HG03060 (cell line): ENCODE measurements around the gene WDR82.
"Not testable (repeated sequence)": the region's sequence is repeated elsewhere in the genome, so short reads cannot be mapped to it uniquely, and the experiment has no call there.

Source experiments
- ATAC-seq: cut with Tn5 transposase; IDR thresholded peaks from one replicate; pipeline ENCODE4 v1.9.1; 2021; ENCODE audit warnings: low read depth, moderate number of reproducible peaks; ENCODE audit not compliant: unreplicated experiment

Gene WDR82

DNA sequence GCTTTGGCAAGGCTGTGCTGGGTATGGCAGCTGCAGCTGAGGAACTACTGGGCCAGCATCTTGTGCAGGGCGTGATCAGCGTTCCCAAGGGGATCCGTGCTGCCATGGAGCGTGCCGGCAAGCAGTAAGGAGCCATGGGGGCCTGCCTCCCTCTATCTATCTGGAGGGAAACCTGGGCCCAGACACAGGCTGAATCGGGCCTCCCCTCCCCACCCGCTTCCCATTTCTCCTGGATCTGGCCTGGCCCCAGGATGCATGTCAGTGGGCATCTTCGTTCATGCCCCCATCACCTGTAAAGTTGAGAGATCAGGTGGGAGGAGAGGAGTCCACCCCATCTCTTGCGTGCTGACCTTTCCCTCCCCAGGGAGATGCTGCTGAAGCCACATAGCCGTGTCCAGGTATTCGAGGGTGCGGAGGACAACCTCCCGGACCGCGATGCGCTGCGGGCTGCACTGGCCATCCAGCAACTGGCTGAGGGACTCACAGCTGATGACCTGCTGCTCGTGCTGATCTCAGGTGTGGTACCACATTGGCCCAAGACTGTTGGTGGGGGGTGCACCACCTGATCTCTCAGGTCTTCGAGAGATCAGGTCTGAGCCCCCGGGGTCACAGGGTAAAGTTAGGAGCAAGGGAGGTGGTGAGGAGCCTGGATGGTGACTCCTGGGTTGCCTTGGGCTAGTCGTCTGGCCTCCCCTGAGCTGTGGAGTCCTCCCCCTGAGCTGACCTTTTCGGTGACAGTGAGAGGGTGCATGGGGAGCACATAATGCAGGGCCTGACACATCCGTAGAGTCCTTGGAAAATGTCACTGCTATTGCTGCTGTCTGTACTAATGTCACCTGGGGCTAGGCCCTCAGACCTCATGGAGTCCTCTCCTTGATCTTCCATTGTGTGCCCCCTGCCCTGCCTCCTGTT, 12.4 kb upstream of the WDR82 start:
- no peak for ATAC-seq

- no peak for ATAC-seq
Measured at GRCh38 chr3:52289747-52290595, 11.5 kb upstream of the WDR82 start.

- ATAC-seq = no peak
Measured at GRCh38 chr3:52289338-52289746, 10.9 kb upstream of the WDR82 start.

DNA sequence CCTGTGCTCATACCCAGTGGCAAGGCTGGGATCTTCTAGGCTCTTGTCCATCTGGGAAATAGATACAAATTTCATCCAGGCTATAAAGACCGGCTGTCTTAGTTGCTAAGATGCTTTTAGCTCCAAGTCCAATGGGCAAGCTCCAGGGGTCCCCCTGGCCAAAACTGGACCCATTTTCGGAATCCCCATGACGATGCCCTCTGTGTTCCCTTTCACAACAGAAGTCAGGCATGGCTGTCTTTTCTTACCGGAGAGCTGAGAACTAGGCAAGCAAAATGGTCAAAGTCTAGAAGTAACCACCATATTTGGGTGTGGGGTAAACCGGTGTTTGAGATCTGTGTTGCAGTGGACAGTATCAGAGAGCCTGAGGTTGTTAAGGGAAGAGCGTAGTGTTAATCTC, 10.2 kb upstream of the WDR82 start:
- ATAC-seq = no peak

- ATAC-seq = no peak
Measured at GRCh38 chr3:52286777-52287110, 8.3 kb upstream of the WDR82 start.

GRCh38 chr3:52284051-52284450, 5.6 kb upstream of the WDR82 start:
- ATAC-seq = not testable (repeated sequence)

DNA sequence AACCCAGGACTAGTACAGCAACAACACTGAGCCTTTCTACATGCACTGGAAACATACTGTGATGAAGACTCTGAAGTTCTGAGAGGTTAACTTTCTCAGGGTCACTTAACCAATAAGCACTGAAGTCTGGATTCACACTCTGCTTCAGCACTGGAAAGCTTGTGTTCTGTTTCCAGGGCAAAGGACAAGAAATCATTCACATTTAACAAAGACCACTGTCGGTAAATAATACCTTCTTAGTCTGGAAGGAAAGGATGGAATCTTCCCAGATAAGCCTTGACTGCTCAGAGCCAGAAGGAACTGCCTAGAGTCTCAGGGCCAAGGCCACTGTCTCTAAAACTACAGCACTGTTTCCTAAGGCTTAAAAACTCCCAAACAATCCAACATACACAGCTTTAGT, 4.9 kb upstream of the WDR82 start:
- ATAC-seq = no peak

DNA sequence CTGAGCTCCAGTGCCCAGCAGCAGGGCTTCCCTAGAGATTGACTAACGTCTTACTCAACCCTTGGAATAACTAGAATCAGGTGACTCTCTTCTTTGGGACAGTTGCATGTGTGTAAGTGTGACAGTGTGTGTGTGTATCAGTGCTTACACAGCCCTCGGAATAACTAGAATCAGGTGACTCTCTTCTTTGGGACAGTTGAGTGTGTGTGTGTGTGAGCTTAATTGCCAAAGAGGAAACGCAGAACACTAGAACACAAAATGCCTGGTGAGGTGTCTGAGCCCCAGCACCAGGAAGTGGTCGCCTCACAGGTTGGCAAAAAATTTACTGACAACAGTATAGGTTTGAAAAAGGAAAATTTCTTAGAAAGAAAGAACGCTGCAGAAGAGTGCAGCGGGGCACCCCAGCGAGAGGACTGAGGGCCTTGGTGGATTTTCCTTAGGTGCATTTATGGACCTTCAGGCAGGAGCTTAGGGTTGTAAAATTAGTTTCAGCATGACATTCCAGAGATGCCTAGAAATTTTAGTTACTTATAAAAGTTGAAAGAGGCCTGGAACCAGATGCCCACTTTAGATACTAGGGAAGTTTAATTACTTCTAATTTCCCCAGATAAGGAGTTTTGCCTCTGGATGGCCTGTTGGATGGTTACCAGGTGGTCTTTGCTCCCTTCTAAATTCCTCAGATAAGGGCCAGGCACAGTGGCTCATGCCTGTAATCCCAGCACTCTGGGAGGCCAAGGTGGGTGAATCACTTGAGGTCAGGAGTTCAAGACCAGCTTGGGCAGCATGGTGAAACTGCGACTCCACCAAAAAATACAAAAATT, 3.7 kb upstream of the WDR82 start:
- no peak for ATAC-seq

- no peak for ATAC-seq
Measured at GRCh38 chr3:52280050-52280461, 1.6 kb upstream of the WDR82 start.

DNA sequence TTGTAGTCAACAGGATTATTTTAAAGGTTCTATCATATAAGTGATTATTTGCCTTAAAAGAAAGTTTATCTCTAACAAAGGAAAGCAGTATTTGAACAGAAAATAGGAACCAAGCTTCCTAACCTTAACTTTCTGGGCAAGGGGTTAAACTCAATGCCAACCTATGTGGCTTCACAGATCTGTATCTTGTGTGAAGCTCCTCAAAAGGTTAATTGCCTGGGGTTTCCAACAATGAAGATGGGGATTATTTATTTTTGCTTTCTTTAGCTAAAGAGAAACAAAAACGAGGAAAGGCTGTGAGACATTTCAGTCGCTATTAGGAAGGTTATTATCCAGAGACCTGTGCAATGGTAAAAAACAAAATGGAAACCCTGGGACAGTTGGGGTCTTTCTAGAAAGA, 1.1 kb upstream of the WDR82 start:
- no peak for ATAC-seq

GRCh38 chr3:52277972-52278509, 408 bp downstream of the WDR82 start:
- ATAC-seq = no peak

DNA sequence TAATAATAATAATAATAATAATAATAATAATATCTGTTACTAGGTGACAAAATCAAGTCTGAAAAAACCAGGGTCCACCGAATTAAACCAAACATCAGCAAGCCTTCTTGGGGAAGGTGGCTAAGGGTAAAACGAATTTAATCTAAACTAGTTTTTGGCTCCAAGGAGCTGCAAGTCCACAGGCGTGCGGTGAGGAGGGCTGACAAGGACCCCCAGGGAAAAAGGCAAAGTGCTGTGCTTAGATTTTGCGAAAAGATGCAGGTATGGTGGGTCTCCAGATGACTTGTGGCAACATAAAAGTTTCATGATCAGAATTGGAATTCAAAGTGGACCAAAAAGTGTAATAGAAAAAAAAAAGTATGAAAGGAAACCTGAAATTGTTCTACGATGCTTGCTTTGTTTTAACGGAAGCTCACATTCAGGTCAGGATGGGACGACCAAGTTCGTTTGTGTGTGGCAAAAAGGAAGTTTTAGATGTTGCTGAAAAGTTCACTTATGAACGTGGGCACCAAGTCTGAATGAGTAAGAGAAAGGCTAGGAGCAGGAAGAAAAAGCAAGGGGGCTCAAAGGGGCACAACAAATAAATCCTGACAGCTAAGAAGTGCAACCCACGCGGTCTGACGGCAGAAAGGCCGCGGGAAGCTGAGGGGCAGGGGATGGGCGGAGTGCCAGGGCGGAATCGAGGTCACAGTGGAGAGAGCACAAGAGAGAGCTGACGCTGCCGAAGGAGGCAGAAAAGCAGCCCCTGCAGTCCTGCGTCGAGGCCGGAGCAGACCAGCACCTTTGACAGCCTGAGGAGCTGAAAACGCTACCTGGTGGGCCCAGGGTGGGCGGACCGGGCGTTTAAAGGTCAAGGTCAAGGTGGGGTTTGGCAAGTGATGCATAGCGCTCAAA, 1.1 kb downstream of the WDR82 start:
- ATAC-seq = no peak

DNA sequence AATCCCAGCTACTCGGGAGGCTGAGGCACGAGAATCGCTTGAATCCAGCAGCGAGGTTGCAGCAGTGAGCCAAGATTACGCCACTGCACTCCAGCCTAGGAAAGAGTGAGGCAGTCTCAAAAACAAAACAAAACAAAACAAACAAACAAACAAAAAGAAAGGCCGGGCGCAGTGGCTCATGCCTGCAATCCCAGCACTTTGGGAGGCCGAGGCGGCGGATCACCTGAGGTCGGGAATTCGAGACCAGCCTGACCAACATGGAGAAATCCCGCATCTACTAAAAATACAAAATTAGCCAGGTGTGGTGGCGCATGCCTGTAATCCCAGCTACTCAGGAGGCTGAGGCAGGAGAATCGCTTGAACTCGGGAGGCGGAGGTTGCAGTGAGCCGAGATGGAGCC, 3.7 kb downstream of the WDR82 start:
- ATAC-seq = not testable (repeated sequence)

GRCh38 chr3:52272831-52273230, 5.6 kb downstream of the WDR82 start:
- ATAC-seq = no peak

GRCh38 chr3:52272172-52272571, 6.3 kb downstream of the WDR82 start:
- not testable (repeated sequence) for ATAC-seq

GRCh38 chr3:52270252-52270754, 8.1 kb downstream of the WDR82 start:
- ATAC-seq = no peak

DNA sequence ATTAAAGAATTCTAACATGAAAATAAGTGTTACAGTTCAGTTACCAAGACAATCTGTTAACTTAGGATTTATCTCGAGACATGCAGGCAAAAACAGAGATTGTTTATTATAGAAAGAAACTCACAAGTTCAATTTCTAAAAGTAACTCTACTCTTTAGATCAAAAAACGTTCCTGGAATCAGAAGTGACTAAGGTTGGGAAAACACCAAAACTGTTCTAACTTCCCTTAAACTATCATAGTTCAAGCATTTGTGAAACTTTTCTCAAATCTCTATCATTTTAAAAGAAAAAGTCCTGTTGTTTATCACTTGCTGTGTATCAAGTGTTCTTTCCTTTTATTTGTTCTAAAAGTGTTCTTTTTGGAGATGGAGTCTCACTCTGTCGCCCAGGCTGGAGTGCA, 8.7 kb downstream of the WDR82 start:
- no peak for ATAC-seq

DNA sequence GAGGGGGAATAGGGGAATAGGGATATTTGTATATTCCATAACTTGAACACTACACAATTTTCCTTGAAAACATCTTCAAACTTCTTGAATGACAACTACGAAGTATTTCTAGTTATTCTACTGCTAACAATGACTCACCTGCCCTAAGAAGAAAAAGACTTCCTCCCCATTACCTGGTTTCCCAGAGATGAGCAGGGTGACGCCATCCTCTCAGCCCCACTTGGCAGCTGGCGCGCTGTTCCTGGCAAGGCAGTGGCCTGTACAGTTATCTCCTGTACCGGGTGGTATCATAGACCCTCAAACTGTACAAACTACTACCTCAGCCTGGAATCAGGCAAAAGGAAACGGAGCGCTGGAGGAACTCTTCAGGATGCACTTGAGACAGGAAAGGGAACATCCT, 10.4 kb downstream of the WDR82 start:
- no peak for ATAC-seq

DNA sequence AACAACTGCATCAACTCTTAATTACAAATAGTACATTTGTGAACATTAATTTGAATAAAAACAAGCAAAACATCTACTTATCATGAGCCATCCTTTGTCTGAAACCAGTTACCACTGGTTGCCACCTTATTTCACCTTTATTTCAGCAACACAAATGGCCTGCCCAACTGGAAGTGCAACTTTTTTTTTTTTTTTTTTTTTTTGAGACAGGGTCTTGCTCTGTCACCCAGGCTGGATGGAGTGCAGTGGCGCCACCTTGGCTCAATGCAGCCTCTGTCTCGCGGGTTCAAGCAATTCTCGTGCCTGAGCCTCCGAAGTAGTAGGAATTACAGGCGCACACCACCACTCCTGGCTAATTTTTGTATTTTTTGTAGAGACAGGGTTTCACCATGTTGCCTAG, 13.1 kb downstream of the WDR82 start:
- no peak for ATAC-seq
